ENCODE measurements around the gene MORN4. TPM values are rescaled to one million over a fixed set of nuclear protein-coding genes. Genes with fewer than 3 reads are reported as not detected.

The MORN4 gene
- total RNA-seq, 4 donors from 2014 or later = 0.35 to 1.4 (median 0.54) TPM; not detected in 1

- Histone ChIP-seq H3K36me3 (no peaks in the 10 kb centered on the region), H3K4me3 (no peak overlapping the region), H3K4me1 (no peaks in the 10 kb centered on the region), H3K27me3 (no peaks in the 10 kb centered on the region), H3K27ac (no peak overlapping the region), H3K9me3 (no peaks in the 10 kb centered on the region)
- no peak for DNase-seq
- no peak for TF ChIP-seq CTCF (IDR thresholded peaks at IDR 0.05)
- no peak for TF ChIP-seq POLR2A (IDR thresholded peaks at IDR 0.05)
Observed at GRCh38 chr10:97564776-97565175, 68.5 kb downstream of the MORN4 start.

Other genes with a start within 250 kb of the MORN4 start
- 10 to 100 TPM in 3 of 4 donors, 1 to 10 TPM in 1; 9.1 to 42.9 (median 22.5) TPM for gene RRP12, start 232.2 kb downstream of the MORN4 start, total RNA-seq
- 100 to 1,000 TPM; 118 to 244 (median 166) TPM for gene PGAM1, start 207.3 kb downstream of the MORN4 start, total RNA-seq
- 10 to 100 TPM; 17.9 to 27.7 (median 23.0) TPM for gene EXOSC1, start 187.5 kb downstream of the MORN4 start, total RNA-seq
- 10 to 100 TPM; 25.6 to 38.3 (median 28.4) TPM for gene ZDHHC16, start 187.3 kb downstream of the MORN4 start, total RNA-seq
- gene MMS19, start 135.1 kb downstream of the MORN4 start, total RNA-seq = 100 to 1,000 TPM in 1 of 4 donors, 10 to 100 TPM in 3; 80.2 to 127 (median 85.7) TPM
- gene UBTD1, start 134.6 kb downstream of the MORN4 start, total RNA-seq = 1 to 10 TPM in 2 of 4 donors, under 1 TPM in 1, not detected in 1; 0.70 to 2.5 (median 1.4) TPM
- not detected for gene ANKRD2, start 60.7 kb downstream of the MORN4 start, total RNA-seq
- under 1 TPM in 1 of 4 donors, not detected in 3; 0.40 TPM for gene HOGA1, start 49.1 kb downstream of the MORN4 start, total RNA-seq
- gene C10orf62, start 43.8 kb downstream of the MORN4 start, total RNA-seq = not detected
- gene PI4K2A, start 7.2 kb upstream of the MORN4 start, total RNA-seq = 10 to 100 TPM; 11.6 to 23.5 (median 19.4) TPM
- gene AVPI1, start 53.7 kb upstream of the MORN4 start, total RNA-seq = 10 to 100 TPM; 15.7 to 66.5 (median 47.4) TPM
- 10 to 100 TPM in 1 of 4 donors, 1 to 10 TPM in 3; 3.5 to 10.3 (median 7.1) TPM for gene MARVELD1, start 80.2 kb upstream of the MORN4 start, total RNA-seq
- gene ZFYVE27, start 103.6 kb upstream of the MORN4 start, total RNA-seq = 100 to 1,000 TPM in 1 of 4 donors, 10 to 100 TPM in 3; 61.1 to 121 (median 89.3) TPM
- 10 to 100 TPM in 3 of 4 donors, not detected in 1; 18.0 to 67.3 (median 48.9) TPM for gene SFRP5, start 138.5 kb upstream of the MORN4 start, total RNA-seq
- gene GOLGA7B, start 216.3 kb upstream of the MORN4 start, total RNA-seq = under 1 TPM; 0.27 to 0.88 (median 0.79) TPM

Data from Peyer's patch (tissue), 4 donors.